SK-N-SH (cell line): ENCODE data around the gene FOXK2.

ENCODE experiments used
- ELF1 ChIP-seq: IDR thresholded peaks from 2 replicates; pipeline ENCODE4 v1.4.0; 2012
- MAX ChIP-seq: IDR thresholded peaks from 2 replicates; pipeline ENCODE4 v1.4.0; 2012; ENCODE audit warnings: low read depth
- MXI1 ChIP-seq: IDR thresholded peaks from 2 replicates; pipeline ENCODE4 v1.6.1; 2012; ENCODE audit warnings: mild to moderate bottlenecking, low read depth, low read length, improper control_type of control experiment
- POLR2AphosphoS5 ChIP-seq: IDR thresholded peaks from 2 replicates; pipeline ENCODE4 v1.6.1; 2012; ENCODE audit warnings: low read depth, low read length
- RCOR1 ChIP-seq: fragments of 150-350 bp; IDR thresholded peaks from 2 replicates; pipeline ENCODE4 v1.6.1; 2017; ENCODE audit warnings: antibody characterized with exemption, low read length
- REST ChIP-seq: IDR thresholded peaks from 2 replicates; pipeline ENCODE4 v1.6.1; 2012; ENCODE audit warnings: mild to moderate bottlenecking, low read depth, low read length, moderate library complexity
- TAF1 ChIP-seq: IDR thresholded peaks from 2 replicates; pipeline ENCODE4 v1.6.1; 2012; ENCODE audit warnings: low read depth, mild to moderate bottlenecking, low read length, moderate library complexity, borderline replicate concordance
- YY1 ChIP-seq: IDR thresholded peaks from 2 replicates; pipeline ENCODE4 v1.4.0; 2012; ENCODE audit warnings: low read depth, mild to moderate bottlenecking
- TF ChIP-seq, protein P1 (sequence below): fragments of 200-600 bp; sonication (generic); IDR thresholded peaks from 2 replicates; pipeline ENCODE4 v1.6.1; 2017; ENCODE audit warnings: antibody characterized with exemption, mild to moderate bottlenecking, moderate library complexity
- TF ChIP-seq, protein P2 (sequence below): fragments of 150-350 bp; IDR thresholded peaks from 2 replicates; pipeline ENCODE4 v1.6.1; 2017; ENCODE audit warnings: antibody characterized with exemption, low read length, low read depth, borderline replicate concordance

DNA sequence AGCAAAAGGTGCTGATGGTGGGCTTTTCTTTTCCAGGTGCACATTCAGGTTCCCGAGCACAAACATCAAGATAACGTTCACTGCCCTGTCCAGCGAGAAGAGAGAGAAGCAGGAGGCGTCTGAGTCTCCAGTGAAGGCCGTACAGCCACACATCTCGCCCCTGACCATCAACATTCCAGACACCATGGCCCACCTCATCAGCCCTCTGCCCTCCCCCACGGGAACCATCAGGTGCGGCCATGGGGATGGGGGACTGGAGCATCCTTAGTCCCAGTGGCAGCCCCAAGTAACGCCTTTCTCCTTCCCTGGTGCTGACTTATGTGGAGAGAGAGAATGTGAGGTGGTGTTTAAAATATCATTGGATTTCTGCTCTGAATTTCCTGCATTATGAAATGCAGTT lies 43.8 kb downstream of the FOXK2 start:
- TF ChIP-seq POLR2AphosphoS5 (no peak), RCOR1 (no peak), MAX (no peak), TAF1 (no peak), YY1 (no peak), REST (no peak), ELF1 (no peak), MXI1 (no peak)
- TF ChIP-seq, protein P1, sequence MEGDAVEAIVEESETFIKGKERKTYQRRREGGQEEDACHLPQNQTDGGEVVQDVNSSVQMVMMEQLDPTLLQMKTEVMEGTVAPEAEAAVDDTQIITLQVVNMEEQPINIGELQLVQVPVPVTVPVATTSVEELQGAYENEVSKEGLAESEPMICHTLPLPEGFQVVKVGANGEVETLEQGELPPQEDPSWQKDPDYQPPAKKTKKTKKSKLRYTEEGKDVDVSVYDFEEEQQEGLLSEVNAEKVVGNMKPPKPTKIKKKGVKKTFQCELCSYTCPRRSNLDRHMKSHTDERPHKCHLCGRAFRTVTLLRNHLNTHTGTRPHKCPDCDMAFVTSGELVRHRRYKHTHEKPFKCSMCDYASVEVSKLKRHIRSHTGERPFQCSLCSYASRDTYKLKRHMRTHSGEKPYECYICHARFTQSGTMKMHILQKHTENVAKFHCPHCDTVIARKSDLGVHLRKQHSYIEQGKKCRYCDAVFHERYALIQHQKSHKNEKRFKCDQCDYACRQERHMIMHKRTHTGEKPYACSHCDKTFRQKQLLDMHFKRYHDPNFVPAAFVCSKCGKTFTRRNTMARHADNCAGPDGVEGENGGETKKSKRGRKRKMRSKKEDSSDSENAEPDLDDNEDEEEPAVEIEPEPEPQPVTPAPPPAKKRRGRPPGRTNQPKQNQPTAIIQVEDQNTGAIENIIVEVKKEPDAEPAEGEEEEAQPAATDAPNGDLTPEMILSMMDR = no peak
- TF ChIP-seq, protein P2, sequence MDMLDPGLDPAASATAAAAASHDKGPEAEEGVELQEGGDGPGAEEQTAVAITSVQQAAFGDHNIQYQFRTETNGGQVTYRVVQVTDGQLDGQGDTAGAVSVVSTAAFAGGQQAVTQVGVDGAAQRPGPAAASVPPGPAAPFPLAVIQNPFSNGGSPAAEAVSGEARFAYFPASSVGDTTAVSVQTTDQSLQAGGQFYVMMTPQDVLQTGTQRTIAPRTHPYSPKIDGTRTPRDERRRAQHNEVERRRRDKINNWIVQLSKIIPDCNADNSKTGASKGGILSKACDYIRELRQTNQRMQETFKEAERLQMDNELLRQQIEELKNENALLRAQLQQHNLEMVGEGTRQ = no peak
